SK-N-SH treated with all-trans-retinoic acid at 6 μM for 48 hours (cell line): Measurements from ENCODE around the gene SYT8.
"Not testable (repeated sequence)": the region's sequence is repeated elsewhere in the genome, so short reads cannot be mapped to it uniquely, and the experiment has no call there.

ENCODE experiments used
- BACH2 ChIP-seq: fragments of 250-450 bp; sonication (Bioruptor Pico); IDR thresholded peaks from 2 replicates; pipeline ENCODE4 v1.9.0; 2021; ENCODE audit warnings: mild to moderate bottlenecking, borderline replicate concordance
- GLIS3 ChIP-seq: fragments of 250-450 bp; sonication (Bioruptor Pico); IDR thresholded peaks from 2 replicates; pipeline ENCODE4 v1.5.0; 2020; ENCODE audit warnings: mild to moderate bottlenecking, moderate library complexity
- ZC3H10 ChIP-seq: fragments of 250-450 bp; sonication (Bioruptor Pico); IDR thresholded peaks from 2 replicates; pipeline ENCODE4 v1.5.1; 2021; ENCODE audit warnings: mild to moderate bottlenecking, moderate library complexity
- ZFP30 ChIP-seq: fragments of 450-650 bp; formaldehyde crosslinking; IDR thresholded peaks from 2 replicates; pipeline ENCODE4 v1.5.0; 2022; ENCODE audit warnings: mild to moderate bottlenecking, moderate library complexity

DNA sequence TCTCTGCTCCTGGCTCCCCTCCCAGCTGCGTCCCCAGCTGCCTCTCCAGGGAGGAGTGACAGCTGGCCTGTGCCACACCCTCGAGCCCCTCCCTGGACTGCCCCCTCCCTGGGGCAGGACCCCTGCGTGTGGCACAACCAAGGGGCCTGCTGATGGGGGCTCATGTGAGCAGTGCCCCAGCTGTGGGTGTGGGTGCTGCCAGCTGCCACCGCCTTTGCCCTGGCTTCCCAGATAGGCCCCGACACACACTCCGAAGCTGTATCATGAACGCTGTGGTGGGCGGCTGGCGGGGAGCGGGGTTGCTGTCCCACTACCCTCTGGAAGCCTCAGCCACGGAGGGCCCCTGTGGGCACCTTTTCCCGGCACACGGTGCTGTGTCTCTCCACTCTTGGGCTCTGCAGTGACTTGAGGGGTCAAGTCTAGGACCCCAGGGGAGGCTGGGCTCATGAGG lies 41.1 kb downstream of the SYT8 start:
- not testable (repeated sequence) for TF ChIP-seq GLIS3, ZFP30, BACH2, ZC3H10 (CRISPR knock-in tag)
